K562 (cell line): Measurements from ENCODE around the gene SH3PXD2B. TPM values are rescaled to one million over a fixed set of nuclear protein-coding genes. Genes with fewer than 3 reads are reported as not detected.

Experiments
- ATAC-seq: fragments of 200-7000 bp; cut with Tn5 transposase; 3 replicates; pipeline ENCODE4 v1.9.1; 2020; ENCODE audit warnings: moderate library complexity
- BruUV-seq: library from RNA; stranded (reverse); fragments of 400-500 nt; replicated peaks from 2 replicates; lab custom pipeline; 2021; lab: Mats Ljungman, UMichigan
- CTCF ChIA-PET: fragments of 300-600 bp; formaldehyde crosslinking; extraction: SDS; loops from one replicate; lab custom pipeline; 2021; ENCODE audit warnings: low intra/inter-chr PET ratio; lab: Yijun Ruan, JAX
- POLR2A ChIA-PET: fragments of 300-600, 350-650 bp; sonication (Branson Sonifier 250); formaldehyde crosslinking; extraction: SDS; loops from one replicate; lab custom pipeline; 2021; ENCODE audit warnings: antibody characterized with exemption, inconsistent platforms; lab: Yijun Ruan, JAX
- DNase-seq, 4 experiments: peaks; one replicate each; pipeline versions ENCODE4 v3.0.0 to v3.0.0-alpha.2; 2011 to 2018; ENCODE audit warnings: low spot score in 3 of 4, mixed read lengths in 3 of 4; ENCODE audit errors: extremely low read depth in 1 of 4
- FAIRE-seq: peaks from 2 replicates; lab custom pipeline; 2011; peaks lifted over from hg19 to GRCh38; lab: Jason Lieb, UNC
- H2AFZ ChIP-seq: 2 replicates; pipeline ENCODE4 v1.6.0; 2011; ENCODE audit warnings: low read depth, low read length, control low read depth, inconsistent platforms
- H3K27ac ChIP-seq: fragments of 200-600 bp; 3 replicates; pipeline ENCODE4 v1.8.0; 2011; ENCODE audit warnings: low read depth, mild to moderate bottlenecking, control low read depth, inconsistent platforms, low read length, moderate library complexity, mixed read lengths; ENCODE audit errors: extremely low read depth
- H3K27me3 ChIP-seq, 2 experiments: fragments of 300-600 bp in 1 of 2; 2 replicates in 1 of 2; 3 replicates in 1 of 2; pipeline versions ENCODE4 v1.6.0 to v1.8.0; 2011; ENCODE audit warnings: inconsistent platforms in 2 of 2, low read length in 2 of 2, mild to moderate bottlenecking in 1 of 2, mixed read lengths in 1 of 2, moderate library complexity in 1 of 2; ENCODE audit not compliant: control insufficient read depth in 2 of 2, insufficient read depth in 2 of 2
- H3K36me3 ChIP-seq: fragments of 300-600 bp; 3 replicates; pipeline ENCODE4 v1.8.0; 2011; ENCODE audit warnings: mild to moderate bottlenecking, low read length, inconsistent platforms; ENCODE audit not compliant: control insufficient read depth, insufficient read depth
- H3K4me1 ChIP-seq, 2 experiments: fragments of 200-600 bp in 1 of 2; replicated peaks in 1 of 2; 2 replicates in 1 of 2; 3 replicates in 1 of 2; pipeline versions ENCODE4 v1.5.1 to v1.8.0; 2011; ENCODE audit warnings: inconsistent platforms in 2 of 2, low read length in 2 of 2, mild to moderate bottlenecking in 1 of 2, mixed read lengths in 1 of 2, moderate library complexity in 1 of 2; ENCODE audit not compliant: control insufficient read depth in 2 of 2, insufficient read depth in 2 of 2
- H3K4me2 ChIP-seq: 2 replicates; pipeline ENCODE4 v1.6.1; 2011; ENCODE audit warnings: low read length, control low read depth, inconsistent platforms, mixed read lengths; ENCODE audit not compliant: insufficient read depth
- H3K4me3 ChIP-seq: fragments of 200-600 bp; sonication (generic), shearing (Covaris generic); 2 replicates; pipeline ENCODE4 v1.5.1; 2016; ENCODE audit warnings: control low read depth, inconsistent platforms
- H3K79me2 ChIP-seq: fragments of 200-600 bp; 3 replicates; pipeline ENCODE4 v1.8.0; 2011; ENCODE audit warnings: low read length, inconsistent platforms; ENCODE audit not compliant: control insufficient read depth, insufficient read depth
- H3K9ac ChIP-seq, 2 experiments: 2 replicates each; pipeline versions ENCODE4 v1.6.0 to v1.6.1; 2011; ENCODE audit warnings: low read depth in 2 of 2, low read length in 2 of 2, control low read depth in 1 of 2, inconsistent platforms in 1 of 2, mild to moderate bottlenecking in 1 of 2, mixed read lengths in 1 of 2; ENCODE audit not compliant: insufficient read depth in 1 of 2
- H3K9me1 ChIP-seq: one replicate; pipeline ENCODE4 v1.6.0; 2011; ENCODE audit warnings: inconsistent platforms, mild to moderate bottlenecking, low read length, moderate library complexity; ENCODE audit not compliant: control insufficient read depth, insufficient read depth
- H3K9me3 ChIP-seq: replicated peaks from 2 replicates; pipeline ENCODE4 v1.5.1; 2011; ENCODE audit warnings: low read depth, low read length, inconsistent platforms; ENCODE audit not compliant: control insufficient read depth, insufficient read depth
- H4K20me1 ChIP-seq: replicated peaks from 2 replicates; pipeline ENCODE4 v1.6.1; 2011; ENCODE audit warnings: low read length, inconsistent platforms, mixed read lengths; ENCODE audit not compliant: control insufficient read depth, insufficient read depth
- CBX1 ChIP-seq: sonication (generic); IDR thresholded peaks from 2 replicates; pipeline ENCODE4 v1.6.1; 2016; ENCODE audit warnings: antibody characterized with exemption, low read depth, mild to moderate bottlenecking
- CEBPB ChIP-seq: fragments of 450-650 bp; IDR thresholded peaks from 2 replicates; pipeline ENCODE4 v1.6.1; 2016; ENCODE audit warnings: missing genetic modification characterization, missing compliant biosample characterization
- E2F4 ChIP-seq: sonication (generic); formaldehyde crosslinking; IDR thresholded peaks from 2 replicates; pipeline ENCODE4 v1.8.0; 2022; ENCODE audit warnings: mild to moderate bottlenecking, low read depth, missing genetic modification reagents
- LARP7 ChIP-seq: fragments of 450-650 bp; IDR thresholded peaks from 2 replicates; pipeline ENCODE4 v1.6.1; 2016
- PHB ChIP-seq: fragments of 250-450 bp; sonication (Bioruptor Pico); IDR thresholded peaks from 2 replicates; pipeline ENCODE4 v1.5.0; 2021
- RBM17 ChIP-seq: fragments of 200-400 bp; formaldehyde crosslinking; IDR thresholded peaks from 2 replicates; pipeline ENCODE4 v1.6.1; 2017; ENCODE audit warnings: low read depth, mild to moderate bottlenecking, low read length, borderline replicate concordance
- SAFB ChIP-seq: fragments of 200-400 bp; formaldehyde crosslinking; IDR thresholded peaks from 2 replicates; pipeline ENCODE4 v1.6.1; 2017; ENCODE audit warnings: low read depth, low read length, borderline replicate concordance
- ZNF134 ChIP-seq: fragments of 250-450 bp; sonication (Bioruptor Pico); conservative IDR thresholded peaks from 2 replicates; pipeline ENCODE4 v1.4.0; 2020
- WGBS: fragments of 100-300 bp; shearing (Covaris generic); methylation state at CpG from one replicate; pipeline ENCODE4 v1.1.6; 2016; ENCODE audit warnings: low coverage, mixed read lengths; ENCODE audit not compliant: insufficient coverage; ENCODE audit errors: missing lambda C conversion rate; 5-methylcytosine and 5-hydroxymethylcytosine counted together
- in situ Hi-C: fragments of 300-500 bp; cut with MboI; formaldehyde crosslinking; loops from 4 replicates; pipeline ENCODE4 v1.15.0; 2018; ENCODE audit warnings: inconsistent platforms, mixed read lengths
- intact Hi-C: fragments of 100-400 bp; cut with micrococcal nuclease; formaldehyde crosslinking; loops from 2 replicates; pipeline ENCODE4 v1.14.2; 2022
- polyA plus RNA-seq, 8 experiments: library from polyadenylated mRNA; depleted of rRNA in 4 of 8; stranded (reverse) in 5 of 8; unstranded in 3 of 8; fragments of >200 nt; fragmentation: Nextera tagmentation in 2 of 8; fragmentation: Illumina TruSeq in 1 of 8; extraction: Ambion mirVana in 2 of 8; extraction: Trizol in 1 of 8; gene quantifications; 2 replicates each; pipeline versions ENCODE4 v1.2.1 to v1.2.3, GENCODE V29; 2011 to 2014; ENCODE audit warnings: inconsistent platforms in 1 of 8, missing spikeins in 1 of 8
- total RNA-seq, 7 experiments: library from RNA; depleted of rRNA in 6 of 7; stranded (reverse); fragments of >200 nt in 6 of 7; fragmentation: Illumina TruSeq in 2 of 7; extraction: Trizol in 2 of 7; gene quantifications; 2 replicates each; pipeline versions ENCODE4 v1.2.1 to v1.2.3, GENCODE V29; 2011 to 2021; ENCODE audit warnings: low replicate concordance in 1 of 7

Gene SH3PXD2B
- total and polyA plus RNA-seq, 9 of the 15 experiments (the other 6 are each of a cell fraction or from before 2014, with no cell fraction given), result 0.04 to 0.66 (median 0.19) TPM

- in situ Hi-C loops, result no loop called here
- Histone ChIP-seq H2AFZ (no peak overlapping the region), H3K4me1 (no peaks in the 10 kb centered on the region), H3K79me2 (no peaks in the 10 kb centered on the region), H3K4me3 (no peak overlapping the region), H4K20me1 (no peaks in the 10 kb centered on the region), H3K9me1 (no peaks in the 10 kb centered on the region), H3K27me3 (peaks cover 8 to 51% of the 10 kb centered on the region in 2 experiments; a peak in 4 of 5 replicates), H3K9me3 (no peaks in the 10 kb centered on the region), H3K36me3 (no peaks in the 10 kb centered on the region), H3K9ac (no peak overlapping the region), H3K4me2 (no peak overlapping the region), H3K27ac (no peak overlapping the region)
- no TSS peak for BruUV-seq
- ATAC-seq (no peak), DNase-seq (no peak), FAIRE-seq (no peak)
- TF ChIP-seq CEBPB (tag), result no peak
- no peak for TF ChIP-seq LARP7
- no peak for TF ChIP-seq SAFB
- no peak for TF ChIP-seq RBM17
- no peak for TF ChIP-seq ZNF134
- TF ChIP-seq PHB (CRISPR knock-in tag), result no peak
- TF ChIP-seq CBX1, result no peak
- TF ChIP-seq E2F4 (CRISPR knock-in tag), result no peak
- intact Hi-C loops, result no loop called here
- ChIA-PET CTCF (no interaction called here), POLR2A (interaction anchor here (0.6 to 0.9 kb wide), 3 partner anchors 9 to 191 kb away, joined by 3 read pairs; no protein-coding TSS in a partner anchor)
- 2% methylated on average over 6 of the region's 6 CpGs for WGBS
These were observed 29.5 kb downstream of the SH3PXD2B start for GRCh38 chr5:172424808-172425207.
